Gastrocnemius medialis (tissue), 4 donors: ENCODE measurements around the gene MLST8.

Source experiments
- CTCF ChIP-seq, 5 experiments: fragments of 450-650 bp in 3 of 5; fragments of 200-600 bp in 2 of 5; sonication (generic) in 2 of 5; IDR thresholded peaks in 4 of 5; conservative IDR thresholded peaks in 1 of 5; 1 replicate in 4 of 5; 2 replicates in 1 of 5; pipeline ENCODE4 v1.5.1; 2016 to 2019; ENCODE audit warnings: antibody characterized with exemption in 5 of 5, mild to moderate bottlenecking in 3 of 5, moderate library complexity in 3 of 5
- POLR2A ChIP-seq, 2 donors: fragments of 450-650 bp; IDR thresholded peaks; one replicate each; pipeline ENCODE4 v1.6.1; 2017; ENCODE audit warnings: antibody characterized with exemption in 2 of 2, mild to moderate bottlenecking in 2 of 2, moderate library complexity in 2 of 2

DNA sequence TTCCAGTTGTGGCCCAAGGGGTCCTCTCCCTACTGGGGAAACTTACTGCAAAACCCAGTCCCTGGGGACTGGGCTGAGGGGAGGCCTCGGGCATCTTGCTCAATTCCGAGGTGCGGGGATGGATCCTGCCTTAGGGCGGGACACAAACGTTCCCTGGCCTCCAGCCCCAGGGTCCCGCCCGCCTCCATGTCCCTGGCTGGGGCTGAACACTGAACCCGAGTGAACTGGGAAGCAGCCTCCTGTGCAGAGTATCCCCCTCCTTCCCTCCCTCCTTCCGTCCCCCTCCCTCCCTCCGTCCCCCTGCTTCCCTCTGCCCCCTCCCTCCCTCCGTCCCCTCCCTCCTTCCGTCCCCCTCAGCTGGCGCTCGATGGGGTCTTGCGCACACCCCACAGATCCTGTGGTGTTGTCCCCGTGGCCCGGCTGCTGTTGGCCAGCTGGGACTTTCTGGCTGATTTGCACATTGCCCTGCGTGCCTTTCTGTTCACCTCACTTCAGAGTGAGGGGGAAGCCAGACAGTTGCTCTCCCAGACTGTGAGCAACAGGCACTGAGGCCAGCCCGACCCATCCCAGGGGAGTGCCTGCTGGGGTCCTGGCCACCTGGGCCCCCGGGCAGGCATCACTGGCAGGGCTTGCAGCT is 44.2 kb upstream of the MLST8 start:
- TF ChIP-seq CTCF (IDR thresholded peaks at IDR 0.05 in 4 of 5, conservative IDR thresholded peaks at IDR 0.05 in 1 of 5) (no peak), POLR2A (IDR thresholded peaks at IDR 0.05) (no peak)
